Measurements from ENCODE around the gene EML1. TPM values are rescaled to one million over a fixed set of nuclear protein-coding genes. Genes with fewer than 3 reads are reported as not detected.

The EML1 gene
- total RNA-seq, 1 donor from 2014 or later, result 33.3 TPM

DNA sequence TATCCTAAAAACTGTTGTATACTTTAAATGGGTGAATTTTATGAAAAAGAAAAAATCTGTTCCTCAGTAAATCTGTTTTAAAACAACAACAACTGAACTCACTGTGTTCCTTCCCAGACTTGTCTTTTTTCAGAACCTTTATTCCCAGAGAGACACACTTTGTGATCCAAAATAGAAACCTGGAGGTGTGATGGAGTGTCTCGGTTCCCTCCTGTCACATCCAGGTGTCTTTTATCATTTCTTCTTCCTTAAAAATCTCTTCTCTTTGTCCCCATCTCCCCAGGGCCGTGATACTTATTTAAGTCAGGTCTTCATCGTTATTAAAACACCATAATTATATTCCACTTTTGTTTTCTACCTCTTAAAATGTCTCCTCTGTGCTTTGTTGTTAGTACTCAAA, 195.8 kb downstream of the EML1 start:
- no peak for DNase-seq
- Histone ChIP-seq H3K36me3 (no peaks in the 10 kb centered on the region), H3K4me1 (no peaks in the 10 kb centered on the region), H3K27ac (replicated peaks) (no peak overlapping the region), H3K27me3 (ENCODE audit: low read depth) (no peaks in the 10 kb centered on the region), H3K4me3 (no peak overlapping the region), H3K9me3 (replicated peaks) (peaks cover 6% of the 10 kb centered on the region)
- no peak for TF ChIP-seq CTCF (IDR thresholded peaks at IDR 0.05; ENCODE audit: borderline replicate concordance)
- intact Hi-C loops (cut with micrococcal nuclease), result no loop called here

DNA sequence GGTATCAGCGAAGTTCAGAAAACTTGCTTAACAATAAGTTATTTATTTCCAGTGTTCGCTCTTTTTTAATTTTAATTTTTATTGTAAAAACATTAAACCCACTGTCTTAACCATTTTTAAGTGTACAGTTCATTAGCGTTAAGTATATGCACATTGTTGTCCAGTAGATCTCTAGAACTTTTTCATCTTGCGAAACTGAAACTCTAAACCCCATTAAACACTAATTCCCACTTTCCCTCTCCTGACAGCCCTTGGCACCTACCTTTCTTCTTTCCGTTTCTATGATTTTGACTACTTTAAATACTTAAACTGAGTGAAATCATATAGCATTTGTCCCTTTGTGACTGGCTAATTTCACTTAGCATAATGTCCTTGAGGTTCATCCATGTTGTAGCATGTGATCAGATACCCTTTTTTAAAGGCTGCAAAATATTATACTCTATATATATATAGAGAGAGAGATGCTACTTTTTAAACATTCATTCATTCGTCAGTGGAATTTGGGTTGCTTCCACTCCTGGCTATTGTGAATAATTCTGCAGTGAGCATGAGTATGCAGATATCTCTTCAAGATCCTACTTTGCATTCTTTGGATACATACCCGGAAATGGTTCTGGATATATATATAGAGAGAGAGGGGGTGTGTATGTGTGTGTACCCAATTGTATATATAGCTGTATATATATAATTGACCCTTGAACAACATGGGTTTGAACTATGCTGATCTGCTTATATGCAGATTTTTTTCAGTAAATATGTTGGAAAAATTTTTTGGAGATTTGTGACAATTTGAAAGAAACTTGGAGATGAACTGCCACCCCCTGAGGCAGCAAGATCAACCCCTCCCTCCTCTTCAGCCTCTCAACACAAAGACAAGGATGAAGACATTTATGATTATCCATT, 197.3 kb downstream of the EML1 start:
- no peak for DNase-seq
- Histone ChIP-seq H3K4me1 (no peaks in the 10 kb centered on the region), H3K36me3 (no peaks in the 10 kb centered on the region), H3K27me3 (ENCODE audit: low read depth) (no peaks in the 10 kb centered on the region), H3K4me3 (no peak overlapping the region), H3K27ac (replicated peaks) (no peak overlapping the region), H3K9me3 (replicated peaks) (peaks cover 6% of the 10 kb centered on the region)
- no peak for TF ChIP-seq CTCF (IDR thresholded peaks at IDR 0.05; ENCODE audit: borderline replicate concordance)
- intact Hi-C loops (cut with micrococcal nuclease), result no loop called here

DNA sequence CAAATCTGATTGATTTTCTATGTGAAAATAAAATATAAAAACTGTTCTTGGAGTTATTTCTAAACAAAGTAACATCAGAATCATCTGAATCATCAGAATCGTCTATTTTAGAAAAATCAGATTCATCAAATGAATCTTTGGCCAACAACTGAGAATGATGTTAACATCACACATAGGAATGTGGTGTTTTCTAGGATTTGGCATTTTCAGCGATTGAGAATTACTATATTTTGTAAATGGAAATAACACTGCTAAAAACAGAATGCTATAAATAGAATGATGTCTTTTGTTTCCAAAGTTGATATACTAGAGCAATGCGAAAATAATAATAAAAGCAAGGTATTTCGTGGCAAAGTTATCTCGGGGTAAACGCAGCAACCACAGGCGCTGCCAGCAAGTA, 198.1 kb downstream of the EML1 start:
- Histone ChIP-seq H3K4me3 (no peak overlapping the region), H3K36me3 (no peaks in the 10 kb centered on the region), H3K9me3 (replicated peaks) (peaks cover 6% of the 10 kb centered on the region), H3K4me1 (no peaks in the 10 kb centered on the region), H3K27me3 (ENCODE audit: low read depth) (no peaks in the 10 kb centered on the region), H3K27ac (replicated peaks) (no peak overlapping the region)
- no peak for DNase-seq
- intact Hi-C loops (cut with micrococcal nuclease), result no loop called here
- no peak for TF ChIP-seq CTCF (IDR thresholded peaks at IDR 0.05; ENCODE audit: borderline replicate concordance)

Other genes with a start within 250 kb of the EML1 start
- 41.0 TPM for gene CCDC85C, start 189.2 kb upstream of the EML1 start, total RNA-seq
- 1.2 TPM for gene HHIPL1, start 148.3 kb upstream of the EML1 start, total RNA-seq
- 4.2 TPM for gene CYP46A1, start 109.1 kb upstream of the EML1 start, total RNA-seq